DOHH2 (cell line): Measurements from ENCODE around the gene RBM20.

Source experiments
- H3F3A ChIP-seq: fragments of 200-600 bp; sonication (generic), shearing (Covaris generic); 2 replicates; pipeline ENCODE4 v1.6.0; 2016; ENCODE audit warnings: antibody characterized with exemption, mild to moderate bottlenecking; ENCODE audit not compliant: control insufficient read depth, insufficient read depth
- H3K27ac ChIP-seq: fragments of 200-600 bp; sonication (generic); 2 replicates; pipeline ENCODE4 v1.5.1; 2014; ENCODE audit warnings: low read depth, mild to moderate bottlenecking, low read length, moderate library complexity
- H3K27me3 ChIP-seq: fragments of 200-600 bp; sonication (generic); 2 replicates; pipeline ENCODE4 v1.6.1; 2014; ENCODE audit warnings: mild to moderate bottlenecking, low read length, mixed read lengths; ENCODE audit not compliant: control insufficient read depth
- H3K36me3 ChIP-seq: fragments of 200-600 bp; sonication (generic); 2 replicates; pipeline ENCODE4 v1.6.1; 2014; ENCODE audit warnings: mild to moderate bottlenecking, low read length, moderate library complexity, mixed read lengths; ENCODE audit not compliant: control insufficient read depth
- H3K4me1 ChIP-seq: fragments of 200-600 bp; sonication (generic); 2 replicates; pipeline ENCODE4 v1.6.1; 2014; ENCODE audit warnings: mild to moderate bottlenecking, low read length, mixed read lengths; ENCODE audit not compliant: control insufficient read depth
- H3K4me2 ChIP-seq: fragments of 200-600 bp; sonication (generic); 2 replicates; pipeline ENCODE4 v1.6.0; 2014; ENCODE audit warnings: mild to moderate bottlenecking, low read length, moderate library complexity
- H3K4me3 ChIP-seq: fragments of 200-600 bp; sonication (generic); 2 replicates; pipeline ENCODE4 v1.5.1; 2014; ENCODE audit warnings: mild to moderate bottlenecking, low read length, mixed read lengths
- H3K79me2 ChIP-seq: fragments of 200-600 bp; sonication (generic); 2 replicates; pipeline ENCODE4 v1.6.1; 2014; ENCODE audit warnings: mild to moderate bottlenecking, low read length, mixed read lengths; ENCODE audit not compliant: control insufficient read depth
- H3K9me2 ChIP-seq: fragments of 200-600 bp; sonication (generic); replicated peaks from 2 replicates; pipeline ENCODE4 v1.6.1; 2014; ENCODE audit warnings: mild to moderate bottlenecking, low read length, mixed read lengths; ENCODE audit not compliant: control insufficient read depth
- H3K9me3 ChIP-seq: fragments of 200-600 bp; sonication (generic); 2 replicates; pipeline ENCODE4 v1.6.1; 2014; ENCODE audit warnings: antibody characterized with exemption, low read length, mixed read lengths; ENCODE audit not compliant: control insufficient read depth, insufficient read depth
- H4K20me1 ChIP-seq: fragments of 200-600 bp; sonication (generic); 2 replicates; pipeline ENCODE4 v1.6.0; 2014; ENCODE audit warnings: low read depth, mild to moderate bottlenecking, antibody characterized with exemption, low read length, moderate library complexity; ENCODE audit not compliant: control insufficient read depth, insufficient read depth
- CTCF ChIP-seq: fragments of 200-600 bp; sonication (generic); IDR thresholded peaks from one replicate; pipeline ENCODE4 v1.5.1; 2014; ENCODE audit warnings: antibody characterized with exemption, mild to moderate bottlenecking, low read depth, low read length; ENCODE audit not compliant: poor library complexity, severe bottlenecking
- EZH2phosphoT487 ChIP-seq: fragments of 200-600 bp; sonication (generic); IDR thresholded peaks from 2 replicates; pipeline ENCODE4 v1.6.1; 2017; ENCODE audit warnings: borderline replicate concordance, mild to moderate bottlenecking, antibody characterized with exemption, low read length, moderate library complexity, mixed read lengths

RBM20 gene

GRCh38 chr10:110822035-110822711 lies 178.0 kb downstream of the RBM20 start:
- Histone ChIP-seq H4K20me1 (no peaks in the 10 kb centered on the region), H3F3A (no peaks in the 10 kb centered on the region), H3K27ac (no peak overlapping the region), H3K9me3 (no peaks in the 10 kb centered on the region), H3K27me3 (no peaks in the 10 kb centered on the region), H3K9me2 (no peaks in the 10 kb centered on the region), H3K36me3 (no peaks in the 10 kb centered on the region), H3K4me3 (no peak overlapping the region), H3K4me1 (peaks cover 18% of the 10 kb centered on the region), H3K79me2 (no peaks in the 10 kb centered on the region), H3K4me2 (no peak overlapping the region)
- TF ChIP-seq CTCF, result no peak
- TF ChIP-seq EZH2phosphoT487, result no peak

GRCh38 chr10:110822712-110823311 lies 178.7 kb downstream of the RBM20 start:
- Histone ChIP-seq H3K9me3 (no peaks in the 10 kb centered on the region), H3K79me2 (no peaks in the 10 kb centered on the region), H3K27ac (no peak overlapping the region), H3K4me1 (peaks cover 18% of the 10 kb centered on the region), H3K36me3 (no peaks in the 10 kb centered on the region), H3K27me3 (no peaks in the 10 kb centered on the region), H4K20me1 (no peaks in the 10 kb centered on the region), H3K4me3 (no peak overlapping the region), H3K9me2 (no peaks in the 10 kb centered on the region), H3K4me2 (no peak overlapping the region), H3F3A (no peaks in the 10 kb centered on the region)
- TF ChIP-seq CTCF (no peak), EZH2phosphoT487 (no peak)

- Histone ChIP-seq H3K4me1 (peaks cover 14% of the 10 kb centered on the region), H3K27me3 (no peaks in the 10 kb centered on the region), H3K4me3 (no peak overlapping the region), H3K36me3 (no peaks in the 10 kb centered on the region), H3K4me2 (no peak overlapping the region), H3K9me2 (no peaks in the 10 kb centered on the region), H3K27ac (no peak overlapping the region), H3F3A (no peaks in the 10 kb centered on the region), H3K79me2 (no peaks in the 10 kb centered on the region), H4K20me1 (no peaks in the 10 kb centered on the region), H3K9me3 (no peaks in the 10 kb centered on the region)
- TF ChIP-seq EZH2phosphoT487 (no peak), CTCF (no peak)
Observed at GRCh38 chr10:110824152-110824441, 180.0 kb downstream of the RBM20 start.
